ENCODE measurements around the gene SLC44A3.

The SLC44A3 gene

GRCh38 chr1:94803106-94803505, 17.1 kb upstream of the SLC44A3 start:
- ATAC-seq, result no peak
- DNase-seq, result no peak

GRCh38 chr1:94803517-94804441, 16.4 kb upstream of the SLC44A3 start:
- DNase-seq (no peak), ATAC-seq (no peak)

- DNase-seq, result no peak
- no peak for ATAC-seq
Observed at GRCh38 chr1:94804442-94804837, 15.7 kb upstream of the SLC44A3 start.

GRCh38 chr1:94805912-94806311, 14.2 kb upstream of the SLC44A3 start:
- DNase-seq, result peak; percentile 52
- peak; percentile 46 for ATAC-seq

GRCh38 chr1:94806441-94806871, 13.7 kb upstream of the SLC44A3 start:
- ATAC-seq, result no peak
- no peak for DNase-seq

- ATAC-seq (no peak), DNase-seq (no peak)
Observed at GRCh38 chr1:94807742-94808491, 12.2 kb upstream of the SLC44A3 start.

- ATAC-seq, result no peak
Observed at GRCh38 chr1:94808669-94809068, 11.5 kb upstream of the SLC44A3 start.

GRCh38 chr1:94812985-94813384, 7.2 kb upstream of the SLC44A3 start:
- ATAC-seq (no peak), DNase-seq (no peak)

More at GRCh38 chr1:94808669-94809068, 11.5 kb upstream of the SLC44A3 start:
- DNase-seq, result no peak

GRCh38 chr1:94816030-94816429, 4.1 kb upstream of the SLC44A3 start:
- DNase-seq (no peak), ATAC-seq (no peak)

GRCh38 chr1:94817712-94818111, 2.4 kb upstream of the SLC44A3 start:
- DNase-seq (no peak), ATAC-seq (no peak)

GRCh38 chr1:94819238-94819944, 766 bp upstream of the SLC44A3 start:
- ATAC-seq (no peak), DNase-seq (no peak)

- ATAC-seq (no peak), DNase-seq (no peak)
Observed at GRCh38 chr1:94820936-94821335, 779 bp downstream of the SLC44A3 start.

- DNase-seq (no peak), ATAC-seq (no peak)
Observed at GRCh38 chr1:94821636-94822305, 1.6 kb downstream of the SLC44A3 start.

GRCh38 chr1:94823116-94823515, 3.0 kb downstream of the SLC44A3 start:
- DNase-seq (no peak), ATAC-seq (no peak)

GRCh38 chr1:94825936-94826335, 5.8 kb downstream of the SLC44A3 start:
- no peak for DNase-seq
- ATAC-seq, result no peak

- DNase-seq, result no peak
- ATAC-seq, result no peak
Observed at GRCh38 chr1:94827434-94827833, 7.3 kb downstream of the SLC44A3 start.

GRCh38 chr1:94828251-94828650, 8.1 kb downstream of the SLC44A3 start:
- ATAC-seq (no peak), DNase-seq (no peak)

- ATAC-seq (no peak), DNase-seq (no peak)
Observed at GRCh38 chr1:94831641-94832040, 11.5 kb downstream of the SLC44A3 start.

GRCh38 chr1:94832446-94832845, 12.3 kb downstream of the SLC44A3 start:
- ATAC-seq (no peak), DNase-seq (no peak)

- ATAC-seq (no peak), DNase-seq (no peak)
Observed at GRCh38 chr1:94832931-94833585, 12.9 kb downstream of the SLC44A3 start.

- no peak for DNase-seq
- ATAC-seq, result no peak
Observed at GRCh38 chr1:94836891-94837290, 16.7 kb downstream of the SLC44A3 start.

Measured in stimulated activated naive CD8-positive, alpha-beta T cell treated with anti-CD3 and anti-CD28 coated beads, Interleukin-15, Interleukin-2, amounts not matched to agents 100 U/mL and 50 U/mL, for 24 hours (primary cell).